ENCODE measurements around the gene FAM174B. TPM values are rescaled to one million over a fixed set of nuclear protein-coding genes. Genes with fewer than 3 reads are reported as not detected.

FAM174B gene
- total RNA-seq, 6 donors from 2014 or later: 54.5 to 109 (median 67.5) TPM

DNA sequence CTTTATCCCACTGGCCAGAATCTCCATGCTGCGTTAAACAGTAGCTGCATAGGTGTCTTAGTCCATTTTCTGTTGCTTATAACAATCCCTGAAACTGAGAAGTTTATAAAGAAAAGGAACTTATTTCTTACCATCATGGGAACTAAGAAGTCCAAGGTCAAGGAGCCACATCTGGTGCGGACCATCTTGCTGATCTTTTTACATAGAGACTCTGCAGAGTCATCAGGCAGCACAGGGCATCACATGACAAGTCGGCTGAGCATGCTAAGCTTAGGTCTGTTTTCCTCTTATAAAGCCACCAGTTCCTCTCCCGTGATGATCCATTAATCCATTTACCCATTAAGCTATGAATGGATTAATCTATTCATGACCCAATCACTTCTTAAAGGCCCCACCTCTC is 22.4 kb upstream of the FAM174B start:
- TF ChIP-seq POLR2AphosphoS5 (IDR thresholded peaks at IDR 0.05) (no peak), POLR2A (IDR thresholded peaks at IDR 0.05) (no peak)
- Histone ChIP-seq H3K36me3 (no peaks in the 10 kb centered on the region), H3K27ac (no peak overlapping the region), H3K27me3 (no peaks in the 10 kb centered on the region), H3K4me1 (peaks cover 0 to 6% (median 1%) of the 10 kb centered on the region in 4 donors), H3K4me3 (no peak overlapping the region), H3K9me3 (no peaks in the 10 kb centered on the region)
- 68 to 70% methylated on average over 4 of the region's 4 CpGs for WGBS, 2 donors
- DNase-seq: peak in 1 of 2 donors; percentile 32
- no peak for ATAC-seq (ENCODE audit: low FRiP score in 2 of 2)

DNA sequence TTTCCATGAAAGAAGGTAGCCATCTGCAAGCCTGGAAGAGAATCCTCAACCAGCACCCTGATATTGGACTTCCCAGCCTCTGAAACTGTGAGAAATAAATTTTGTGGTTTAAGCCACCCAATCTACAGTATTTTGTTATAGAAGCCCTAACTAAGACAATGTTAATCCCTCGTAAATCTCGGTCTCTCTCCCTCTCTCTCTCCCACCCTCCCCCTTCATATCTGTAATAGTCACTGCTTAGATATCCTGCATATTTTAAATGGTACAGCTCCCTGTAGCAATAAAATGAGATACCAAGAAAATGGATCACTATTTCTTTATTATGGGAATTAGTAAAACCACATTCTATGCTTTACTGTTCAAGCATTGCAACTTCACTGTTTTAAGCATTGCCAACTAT is 21.0 kb upstream of the FAM174B start:
- Histone ChIP-seq H3K4me3 (no peak overlapping the region), H3K4me1 (peaks cover 0 to 6% (median 1%) of the 10 kb centered on the region in 4 donors), H3K9me3 (no peaks in the 10 kb centered on the region), H3K27me3 (no peaks in the 10 kb centered on the region), H3K27ac (no peak overlapping the region), H3K36me3 (no peaks in the 10 kb centered on the region)
- no peak for ATAC-seq (ENCODE audit: low FRiP score in 2 of 2)
- DNase-seq: no peak
- 98 to 100% methylated on average over 2 of the region's 2 CpGs for WGBS, 2 donors
- TF ChIP-seq, protein P1, sequence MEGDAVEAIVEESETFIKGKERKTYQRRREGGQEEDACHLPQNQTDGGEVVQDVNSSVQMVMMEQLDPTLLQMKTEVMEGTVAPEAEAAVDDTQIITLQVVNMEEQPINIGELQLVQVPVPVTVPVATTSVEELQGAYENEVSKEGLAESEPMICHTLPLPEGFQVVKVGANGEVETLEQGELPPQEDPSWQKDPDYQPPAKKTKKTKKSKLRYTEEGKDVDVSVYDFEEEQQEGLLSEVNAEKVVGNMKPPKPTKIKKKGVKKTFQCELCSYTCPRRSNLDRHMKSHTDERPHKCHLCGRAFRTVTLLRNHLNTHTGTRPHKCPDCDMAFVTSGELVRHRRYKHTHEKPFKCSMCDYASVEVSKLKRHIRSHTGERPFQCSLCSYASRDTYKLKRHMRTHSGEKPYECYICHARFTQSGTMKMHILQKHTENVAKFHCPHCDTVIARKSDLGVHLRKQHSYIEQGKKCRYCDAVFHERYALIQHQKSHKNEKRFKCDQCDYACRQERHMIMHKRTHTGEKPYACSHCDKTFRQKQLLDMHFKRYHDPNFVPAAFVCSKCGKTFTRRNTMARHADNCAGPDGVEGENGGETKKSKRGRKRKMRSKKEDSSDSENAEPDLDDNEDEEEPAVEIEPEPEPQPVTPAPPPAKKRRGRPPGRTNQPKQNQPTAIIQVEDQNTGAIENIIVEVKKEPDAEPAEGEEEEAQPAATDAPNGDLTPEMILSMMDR (IDR thresholded peaks at IDR 0.05): no peak

DNA sequence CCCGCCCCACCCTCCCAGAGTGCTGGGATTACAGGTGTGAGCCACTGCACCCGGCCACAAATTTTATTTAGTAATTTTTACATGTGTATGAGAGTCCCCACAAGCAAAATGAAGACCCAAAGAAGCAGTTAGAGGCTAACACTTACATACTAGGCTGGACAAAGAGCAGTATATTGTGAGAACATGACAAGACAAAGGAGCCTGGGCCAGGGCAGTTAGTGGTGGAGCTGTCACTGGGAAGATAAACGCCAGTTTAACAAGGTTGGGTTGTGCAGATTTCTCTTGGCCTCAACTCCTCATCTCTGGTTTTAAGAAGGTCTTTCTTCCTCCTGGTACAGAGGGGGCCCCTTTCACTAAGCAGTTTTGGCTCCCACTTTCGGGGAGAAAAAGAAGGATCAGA is 19.9 kb upstream of the FAM174B start:
- no peak overlapping the region for H3K27ac ChIP-seq
- no peaks in the 10 kb centered on the region for H3K27me3 ChIP-seq

DNA sequence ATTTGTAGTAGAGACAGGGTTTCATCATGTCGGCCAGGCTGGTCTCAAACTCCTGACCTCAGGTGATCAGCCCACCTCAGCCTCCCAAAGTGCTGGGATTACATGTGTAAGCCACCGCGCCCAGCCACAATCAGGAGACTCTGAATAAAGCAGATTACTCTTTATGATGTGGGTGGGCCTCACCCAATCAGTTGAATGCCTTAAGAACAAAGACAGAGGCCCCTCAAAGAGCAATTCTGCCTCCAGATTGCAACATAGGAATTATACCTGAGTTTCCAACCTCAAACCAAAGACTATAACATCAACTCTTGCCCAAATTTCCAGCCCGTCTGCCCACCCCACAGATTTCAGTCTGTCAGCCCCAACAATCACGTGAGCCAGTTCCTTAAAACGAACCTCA is 18.8 kb upstream of the FAM174B start:
- no peak for ATAC-seq (ENCODE audit: low FRiP score in 2 of 2)
- Histone ChIP-seq H3K36me3 (no peaks in the 10 kb centered on the region), H3K4me1 (no peaks in the 10 kb centered on the region), H3K27me3 (no peaks in the 10 kb centered on the region), H3K4me3 (no peak overlapping the region), H3K27ac (no peak overlapping the region), H3K9me3 (no peaks in the 10 kb centered on the region)
- DNase-seq: no peak
- whole genome bisulfite sequencing, 2 donors: 81 to 94% methylated on average over 6 of the region's 6 CpGs
- TF ChIP-seq EP300 (IDR thresholded peaks at IDR 0.05) (no peak), POLR2AphosphoS5 (IDR thresholded peaks at IDR 0.05) (no peak), POLR2A (IDR thresholded peaks at IDR 0.05) (no peak)
- TF ChIP-seq, protein P1 (IDR thresholded peaks at IDR 0.05): no peak

More for the DNA sequence above, 19.9 kb upstream of the FAM174B start:
- Histone ChIP-seq H3K4me3 (no peak overlapping the region), H3K36me3 (no peaks in the 10 kb centered on the region), H3K9me3 (no peaks in the 10 kb centered on the region), H3K4me1 (no peaks in the 10 kb centered on the region)
- TF ChIP-seq POLR2AphosphoS5 (IDR thresholded peaks at IDR 0.05) (no peak), EP300 (IDR thresholded peaks at IDR 0.05) (no peak), POLR2A (IDR thresholded peaks at IDR 0.05) (no peak)
- TF ChIP-seq, protein P1 (IDR thresholded peaks at IDR 0.05): no peak
- no peak for DNase-seq
- no peak for ATAC-seq (ENCODE audit: low FRiP score in 2 of 2)
- 91 to 96% methylated on average over 4 of the region's 4 CpGs for WGBS, 2 donors

DNA sequence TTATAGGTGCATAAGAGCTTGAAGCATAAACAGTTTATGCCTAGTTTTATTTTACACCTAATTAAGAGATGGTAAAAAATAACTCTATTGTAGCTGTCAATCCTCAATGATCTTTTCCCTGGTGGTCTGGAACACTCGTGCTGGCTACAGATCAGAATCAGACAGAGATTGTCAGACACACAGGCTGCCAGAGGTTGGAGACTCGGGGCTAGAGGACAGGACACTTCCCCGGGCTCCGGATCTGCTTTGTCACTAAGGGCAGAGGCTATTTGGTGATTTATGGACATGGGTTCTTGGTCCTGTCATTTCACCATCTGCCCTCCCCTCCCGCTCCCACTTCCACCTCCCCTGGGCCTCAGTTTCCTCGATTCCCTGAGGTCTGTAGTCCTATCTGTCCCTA is 16.5 kb upstream of the FAM174B start:
- H3K4me3 ChIP-seq: no peak overlapping the region
- no peaks in the 10 kb centered on the region for H3K9me3 ChIP-seq
- TF ChIP-seq POLR2A (IDR thresholded peaks at IDR 0.05) (no peak), EP300 (IDR thresholded peaks at IDR 0.05) (no peak), POLR2AphosphoS5 (IDR thresholded peaks at IDR 0.05) (no peak)
- no peak overlapping the region for H3K27ac ChIP-seq
- no peaks in the 10 kb centered on the region for H3K36me3 ChIP-seq
- no peak for DNase-seq
- H3K4me1 ChIP-seq: peaks cover 3 to 10% (median 7%) of the 10 kb centered on the region in 4 donors
- H3K27me3 ChIP-seq: no peaks in the 10 kb centered on the region
- no peak for ATAC-seq (ENCODE audit: low FRiP score in 2 of 2)
- 60 to 63% methylated on average over 6 of the region's 6 CpGs for WGBS, 2 donors

DNA sequence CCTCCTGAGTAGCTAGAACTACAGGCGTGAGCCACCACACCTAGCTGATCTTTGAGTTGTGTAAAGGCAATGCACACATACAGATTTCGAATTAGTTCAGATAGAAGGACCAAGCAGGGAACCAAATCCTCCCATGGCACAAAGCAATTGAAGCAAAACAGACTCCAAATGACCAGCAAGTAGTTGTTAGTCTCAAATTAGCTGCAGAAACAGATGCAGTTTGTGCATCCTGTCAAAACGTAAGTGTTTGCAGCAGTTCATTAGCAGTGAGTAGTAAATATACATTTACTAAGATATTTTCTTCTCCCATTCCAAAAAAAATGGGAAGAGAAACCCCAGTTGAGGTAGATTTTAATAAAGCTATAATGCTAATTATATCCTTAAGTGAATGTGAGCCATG is 15.8 kb upstream of the FAM174B start:
- TF ChIP-seq POLR2AphosphoS5 (IDR thresholded peaks at IDR 0.05) (no peak), POLR2A (IDR thresholded peaks at IDR 0.05) (no peak), EP300 (IDR thresholded peaks at IDR 0.05) (no peak)
- TF ChIP-seq, protein P1 (IDR thresholded peaks at IDR 0.05): no peak
- no peak overlapping the region for H3K4me3 ChIP-seq
- H3K4me1 ChIP-seq: peaks cover 9 to 16% (median 14%) of the 10 kb centered on the region in 4 donors
- ATAC-seq (ENCODE audit: low FRiP score in 2 of 2) (no peak), DNase-seq (no peak)
- no peaks in the 10 kb centered on the region for H3K9me3 ChIP-seq
- 83 to 95% methylated on average over 3 of the region's 3 CpGs for WGBS, 2 donors
- no peak overlapping the region for H3K27ac ChIP-seq
- H3K27me3 ChIP-seq: no peaks in the 10 kb centered on the region
- no peaks in the 10 kb centered on the region for H3K36me3 ChIP-seq
